Measurements from ENCODE around the gene GRK6. TPM values are rescaled to one million over a fixed set of nuclear protein-coding genes. Genes with fewer than 3 reads are reported as not detected.

The GRK6 gene
- total RNA-seq, 1 donor from 2014 or later, result 59.4 TPM

- peaks cover 25% of the 10 kb centered on the region for H3K4me1 ChIP-seq
- peaks cover 25% of the 10 kb centered on the region for H3K27me3 ChIP-seq (ENCODE audit: low read depth)
- no peak overlapping the region for H3K4me3 ChIP-seq
- H3K36me3 ChIP-seq, result no peaks in the 10 kb centered on the region
- DNase-seq, result no peak
- intact Hi-C loops (cut with DNase I), result no loop called here
- no peaks in the 10 kb centered on the region for H3K9me3 ChIP-seq
- ATAC-seq, result no peak
- TF ChIP-seq, protein P1, sequence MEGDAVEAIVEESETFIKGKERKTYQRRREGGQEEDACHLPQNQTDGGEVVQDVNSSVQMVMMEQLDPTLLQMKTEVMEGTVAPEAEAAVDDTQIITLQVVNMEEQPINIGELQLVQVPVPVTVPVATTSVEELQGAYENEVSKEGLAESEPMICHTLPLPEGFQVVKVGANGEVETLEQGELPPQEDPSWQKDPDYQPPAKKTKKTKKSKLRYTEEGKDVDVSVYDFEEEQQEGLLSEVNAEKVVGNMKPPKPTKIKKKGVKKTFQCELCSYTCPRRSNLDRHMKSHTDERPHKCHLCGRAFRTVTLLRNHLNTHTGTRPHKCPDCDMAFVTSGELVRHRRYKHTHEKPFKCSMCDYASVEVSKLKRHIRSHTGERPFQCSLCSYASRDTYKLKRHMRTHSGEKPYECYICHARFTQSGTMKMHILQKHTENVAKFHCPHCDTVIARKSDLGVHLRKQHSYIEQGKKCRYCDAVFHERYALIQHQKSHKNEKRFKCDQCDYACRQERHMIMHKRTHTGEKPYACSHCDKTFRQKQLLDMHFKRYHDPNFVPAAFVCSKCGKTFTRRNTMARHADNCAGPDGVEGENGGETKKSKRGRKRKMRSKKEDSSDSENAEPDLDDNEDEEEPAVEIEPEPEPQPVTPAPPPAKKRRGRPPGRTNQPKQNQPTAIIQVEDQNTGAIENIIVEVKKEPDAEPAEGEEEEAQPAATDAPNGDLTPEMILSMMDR (IDR thresholded peaks at IDR 0.05), result no peak
- no peak overlapping the region for H3K27ac ChIP-seq
Measured at GRCh38 chr5:177448244-177448950, 21.9 kb downstream of the GRK6 start.

DNA sequence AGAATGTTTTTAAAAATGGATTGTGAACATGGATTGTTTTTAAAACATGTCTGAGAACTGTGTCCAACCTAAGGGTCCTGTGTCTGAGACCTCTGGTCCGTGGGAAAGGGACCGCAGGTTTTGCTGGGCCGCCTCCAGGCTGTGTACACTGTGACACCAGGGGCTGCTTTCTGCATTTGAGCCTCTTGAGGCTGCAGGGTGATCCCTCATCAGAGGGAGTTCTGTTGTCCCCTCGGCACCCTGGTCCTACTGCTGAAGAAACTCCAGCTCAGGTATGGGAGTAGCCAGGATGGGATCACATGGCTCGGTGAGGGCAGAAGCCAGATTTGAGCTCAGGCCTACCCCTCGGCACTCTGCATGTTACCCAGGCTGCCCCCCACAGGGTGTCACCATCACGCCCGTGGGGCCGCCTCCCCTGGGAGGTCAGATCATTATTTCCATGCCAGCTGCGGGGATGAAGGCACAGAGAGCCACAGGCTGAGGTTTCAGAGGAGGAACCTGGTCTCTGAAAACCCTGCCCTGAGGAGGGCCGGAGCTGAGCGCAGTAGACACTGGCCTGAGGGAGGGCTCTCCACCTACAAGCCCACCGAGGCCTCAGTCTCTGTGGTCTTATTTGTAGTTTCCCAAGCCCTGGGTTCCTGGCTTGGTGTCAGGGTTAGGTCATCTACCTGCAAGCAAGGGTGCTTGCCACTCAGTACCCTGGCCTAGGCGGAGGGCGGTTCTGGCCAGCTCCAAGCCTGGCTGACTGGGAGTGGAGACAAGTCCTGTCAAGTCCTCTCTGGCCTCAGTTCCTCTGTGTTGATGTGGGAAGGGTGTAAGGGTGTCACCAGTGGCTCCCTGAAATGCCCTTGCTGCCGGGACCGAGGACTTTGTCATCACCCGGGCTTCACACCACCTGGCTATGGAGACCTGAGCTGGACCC lies 22.9 kb downstream of the GRK6 start:
- no peak for ATAC-seq
- Histone ChIP-seq H3K4me1 (peaks cover 32% of the 10 kb centered on the region), H3K36me3 (no peaks in the 10 kb centered on the region), H3K27ac (no peak overlapping the region), H3K4me3 (no peak overlapping the region), H3K9me3 (no peaks in the 10 kb centered on the region), H3K27me3 (ENCODE audit: low read depth) (peaks cover 25% of the 10 kb centered on the region)
- no peak for DNase-seq
- TF ChIP-seq, protein P1 (IDR thresholded peaks at IDR 0.05), result no peak
- intact Hi-C loops (cut with DNase I), result loop anchor here (10.0 kb wide), 1 partner anchor 45 kb away; the partner anchor contains the start of genes F12 and PFN3

DNA sequence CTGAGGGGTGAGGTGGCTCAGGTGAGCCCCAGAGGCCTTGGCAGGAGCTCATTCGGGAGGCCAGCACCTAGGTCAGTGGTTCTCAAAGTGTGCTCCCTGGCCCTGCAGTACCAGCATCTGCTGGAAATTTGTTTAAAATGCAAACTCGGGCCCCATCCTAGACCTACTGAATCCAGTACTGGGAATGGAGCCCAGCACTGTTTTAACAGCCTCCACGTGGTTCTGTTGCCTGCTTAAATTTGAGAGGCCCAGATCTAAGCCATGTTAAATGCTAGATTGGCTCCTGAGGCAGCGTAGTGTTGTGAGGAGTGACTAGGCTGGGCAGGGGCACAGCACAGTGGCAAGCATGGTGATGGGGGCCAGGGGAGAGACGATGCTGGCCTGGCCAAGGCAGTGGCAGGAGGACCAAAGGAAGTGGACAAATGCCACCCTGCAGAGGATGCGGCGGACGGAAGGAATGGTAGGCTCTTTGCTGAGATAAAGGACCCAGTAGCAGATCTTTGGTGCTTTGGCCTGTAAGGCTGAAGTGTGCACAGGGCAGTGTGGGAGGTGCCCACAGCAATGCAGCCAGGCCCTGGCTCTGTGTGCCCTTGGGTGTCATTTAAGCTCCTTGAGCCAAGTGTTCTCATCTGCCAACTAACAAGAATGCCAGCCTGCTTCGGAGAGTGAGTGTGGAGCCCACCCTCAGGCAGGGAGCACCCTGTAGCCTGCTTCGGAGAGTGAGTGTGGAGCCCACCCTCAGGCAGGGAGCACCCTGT lies 24.4 kb downstream of the GRK6 start:
- no peaks in the 10 kb centered on the region for H3K9me3 ChIP-seq
- DNase-seq (no peak), ATAC-seq (no peak)
- H3K27me3 ChIP-seq (ENCODE audit: low read depth), result peaks cover 25% of the 10 kb centered on the region
- no peaks in the 10 kb centered on the region for H3K36me3 ChIP-seq
- H3K4me1 ChIP-seq, result peaks cover 34% of the 10 kb centered on the region
- no peak overlapping the region for H3K4me3 ChIP-seq
- intact Hi-C loops (cut with DNase I), result loop anchor here (10.0 kb wide), 1 partner anchor 46 kb away; the partner anchor contains the start of genes F12 and PFN3
- TF ChIP-seq, protein P1 (IDR thresholded peaks at IDR 0.05), result no peak
- no peak overlapping the region for H3K27ac ChIP-seq

GRCh38 chr5:177452688-177453638 lies 26.5 kb downstream of the GRK6 start:
- Histone ChIP-seq H3K36me3 (peaks cover 1% of the 10 kb centered on the region), H3K27ac (no peak overlapping the region), H3K4me1 (peaks cover 31% of the 10 kb centered on the region), H3K4me3 (no peak overlapping the region), H3K9me3 (no peaks in the 10 kb centered on the region), H3K27me3 (ENCODE audit: low read depth) (peaks cover 25% of the 10 kb centered on the region)
- intact Hi-C loops (cut with DNase I), result loop anchor here (10.0 kb wide), 1 partner anchor 48 kb away; the partner anchor contains the start of genes F12 and PFN3
- TF ChIP-seq, protein P1 (IDR thresholded peaks at IDR 0.05), result no peak
- DNase-seq, result no peak
- ATAC-seq, result no peak

Measured in lower lobe of right lung (tissue), 2 donors.